ENCODE data around the gene FRMD4A. TPM values are rescaled to one million over a fixed set of nuclear protein-coding genes. Genes with fewer than 3 reads are reported as not detected.

The FRMD4A gene
- total RNA-seq, 1 experiment from 2014 or later: 7.1 TPM

- CTCF ChIA-PET: no interaction called here
- no peak overlapping the region for H2AFZ ChIP-seq (ENCODE audit: low read length)
- no peaks in the 10 kb centered on the region for H3K79me2 ChIP-seq (ENCODE audit: low read length)
- H3K4me3 ChIP-seq (ENCODE audit: low read length): no peak overlapping the region
- H3K9ac ChIP-seq (ENCODE audit: low read length): no peak overlapping the region
- H3F3A ChIP-seq (ENCODE audit: low read length, unreplicated experiment): no peaks in the 10 kb centered on the region
- H3K4me2 ChIP-seq (ENCODE audit: low read length): no peak overlapping the region
- intact Hi-C loops (cut with micrococcal nuclease): no loop called here
- POLR2A ChIA-PET (ENCODE audit: unreplicated experiment): no interaction called here
- H4K20me1 ChIP-seq (ENCODE audit: low read length): no peaks in the 10 kb centered on the region
- no TSS peak for BruUV-seq (replicated peaks)
- H3K27ac ChIP-seq (ENCODE audit: low read length): no peak overlapping the region
- TF ChIP-seq EZH2 (IDR thresholded peaks at IDR 0.05; ENCODE audit: low read length, unreplicated experiment): no peak
- TF ChIP-seq, protein P1, sequence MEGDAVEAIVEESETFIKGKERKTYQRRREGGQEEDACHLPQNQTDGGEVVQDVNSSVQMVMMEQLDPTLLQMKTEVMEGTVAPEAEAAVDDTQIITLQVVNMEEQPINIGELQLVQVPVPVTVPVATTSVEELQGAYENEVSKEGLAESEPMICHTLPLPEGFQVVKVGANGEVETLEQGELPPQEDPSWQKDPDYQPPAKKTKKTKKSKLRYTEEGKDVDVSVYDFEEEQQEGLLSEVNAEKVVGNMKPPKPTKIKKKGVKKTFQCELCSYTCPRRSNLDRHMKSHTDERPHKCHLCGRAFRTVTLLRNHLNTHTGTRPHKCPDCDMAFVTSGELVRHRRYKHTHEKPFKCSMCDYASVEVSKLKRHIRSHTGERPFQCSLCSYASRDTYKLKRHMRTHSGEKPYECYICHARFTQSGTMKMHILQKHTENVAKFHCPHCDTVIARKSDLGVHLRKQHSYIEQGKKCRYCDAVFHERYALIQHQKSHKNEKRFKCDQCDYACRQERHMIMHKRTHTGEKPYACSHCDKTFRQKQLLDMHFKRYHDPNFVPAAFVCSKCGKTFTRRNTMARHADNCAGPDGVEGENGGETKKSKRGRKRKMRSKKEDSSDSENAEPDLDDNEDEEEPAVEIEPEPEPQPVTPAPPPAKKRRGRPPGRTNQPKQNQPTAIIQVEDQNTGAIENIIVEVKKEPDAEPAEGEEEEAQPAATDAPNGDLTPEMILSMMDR (conservative IDR thresholded peaks at IDR 0.05; ENCODE audit: low read depth, low read length): no peak
- TF ChIP-seq EZH2phosphoT487 (IDR thresholded peaks at IDR 0.05; ENCODE audit: borderline replicate concordance, low read length): no peak
- DNase-seq (no peak), ATAC-seq (no peak)
- no peaks in the 10 kb centered on the region for H3K4me1 ChIP-seq (ENCODE audit: insufficient read depth, low read length)
- H3K9me3 ChIP-seq (ENCODE audit: low read length): no peaks in the 10 kb centered on the region
- H3K36me3 ChIP-seq (ENCODE audit: low read depth, low read length): no peaks in the 10 kb centered on the region
- H3K27me3 ChIP-seq (ENCODE audit: low read length): peaks cover 21% of the 10 kb centered on the region
- no peaks in the 10 kb centered on the region for H3K9me2 ChIP-seq (replicated peaks; ENCODE audit: low read length)
Measured at GRCh38 chr10:14318007-14318406, 12.7 kb downstream of the FRMD4A start.

DNA sequence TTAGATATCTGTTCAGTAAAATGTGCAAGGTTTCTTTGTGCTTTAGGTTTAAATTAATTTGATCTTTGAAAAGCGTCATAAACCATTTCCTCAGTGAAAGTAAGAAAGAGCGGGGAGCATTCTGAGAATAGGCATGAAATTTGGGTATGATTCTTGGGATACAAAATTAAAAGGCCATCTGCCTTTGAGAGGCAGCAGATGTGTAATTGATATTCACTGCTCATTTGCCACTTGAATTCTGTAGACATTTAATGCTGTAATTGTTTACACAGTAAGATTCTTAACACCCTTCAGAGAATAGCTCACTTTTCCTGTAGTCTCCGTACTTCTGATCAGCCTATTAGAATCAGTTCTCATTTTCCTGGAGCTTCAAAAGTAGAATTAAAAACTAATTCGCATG, 18.7 kb downstream of the FRMD4A start:
- Histone ChIP-seq H3K79me2 (ENCODE audit: low read length) (no peaks in the 10 kb centered on the region), H3K9me2 (replicated peaks; ENCODE audit: low read length) (no peaks in the 10 kb centered on the region), H3K4me3 (ENCODE audit: low read length) (no peak overlapping the region), H3K27me3 (ENCODE audit: low read length) (peaks cover 63% of the 10 kb centered on the region), H3K9me3 (ENCODE audit: low read length) (no peaks in the 10 kb centered on the region), H3K27ac (ENCODE audit: low read length) (no peak overlapping the region), H3K36me3 (ENCODE audit: low read depth, low read length) (no peaks in the 10 kb centered on the region), H4K20me1 (ENCODE audit: low read length) (no peaks in the 10 kb centered on the region), H3K4me1 (ENCODE audit: insufficient read depth, low read length) (no peaks in the 10 kb centered on the region), H2AFZ (ENCODE audit: low read length) (no peak overlapping the region), H3F3A (ENCODE audit: low read length, unreplicated experiment) (no peaks in the 10 kb centered on the region), H3K4me2 (ENCODE audit: low read length) (no peak overlapping the region), H3K9ac (ENCODE audit: low read length) (no peak overlapping the region)
- POLR2A ChIA-PET (ENCODE audit: unreplicated experiment): no interaction called here
- no peak for DNase-seq
- no peak for ATAC-seq
- intact Hi-C loops (cut with micrococcal nuclease): no loop called here
- CTCF ChIA-PET: no interaction called here
- TF ChIP-seq, protein P1 (conservative IDR thresholded peaks at IDR 0.05; ENCODE audit: low read depth, low read length): no peak
- TF ChIP-seq EZH2phosphoT487 (IDR thresholded peaks at IDR 0.05; ENCODE audit: borderline replicate concordance, low read length): no peak
- TF ChIP-seq EZH2 (IDR thresholded peaks at IDR 0.05; ENCODE audit: low read length, unreplicated experiment): no peak
- BruUV-seq (replicated peaks): no TSS peak

- Histone ChIP-seq H3K27ac (ENCODE audit: low read length) (no peak overlapping the region), H3K9ac (ENCODE audit: low read length) (no peak overlapping the region), H3K9me2 (replicated peaks; ENCODE audit: low read length) (no peaks in the 10 kb centered on the region), H3K4me1 (ENCODE audit: insufficient read depth, low read length) (no peaks in the 10 kb centered on the region), H2AFZ (ENCODE audit: low read length) (no peak overlapping the region), H3K36me3 (ENCODE audit: low read depth, low read length) (no peaks in the 10 kb centered on the region), H3K9me3 (ENCODE audit: low read length) (no peaks in the 10 kb centered on the region), H3K79me2 (ENCODE audit: low read length) (no peaks in the 10 kb centered on the region), H3F3A (ENCODE audit: low read length, unreplicated experiment) (no peaks in the 10 kb centered on the region), H3K27me3 (ENCODE audit: low read length) (peaks cover 64% of the 10 kb centered on the region), H3K4me3 (ENCODE audit: low read length) (no peak overlapping the region), H4K20me1 (ENCODE audit: low read length) (no peaks in the 10 kb centered on the region), H3K4me2 (ENCODE audit: low read length) (no peak overlapping the region)
- DNase-seq (no peak), ATAC-seq (no peak)
- intact Hi-C loops (cut with micrococcal nuclease): no loop called here
- POLR2A ChIA-PET (ENCODE audit: unreplicated experiment): no interaction called here
- TF ChIP-seq, protein P1 (conservative IDR thresholded peaks at IDR 0.05; ENCODE audit: low read depth, low read length): no peak
- BruUV-seq (replicated peaks): no TSS peak
- CTCF ChIA-PET: no interaction called here
Measured at GRCh38 chr10:14311206-14311957, 19.3 kb downstream of the FRMD4A start.
